HAP-1 (cell line): ENCODE data around the gene AGBL3.
"Not testable (repeated sequence)": the region's sequence is repeated elsewhere in the genome, so short reads cannot be mapped to it uniquely, and the experiment has no call there.

Experiments
- DNase-seq, 2 experiments: peaks; one replicate each; pipeline ENCODE4 v3.0.0-alpha.2; 2016 to 2020; ENCODE audit warnings: low spot score in 2 of 2
- H3K27me3 ChIP-seq: fragments of 250-450 bp; sonication (Bioruptor Pico); 2 replicates; pipeline ENCODE4 v1.5.1; 2020; ENCODE audit warnings: low read depth, mild to moderate bottlenecking, moderate library complexity
- H3K36me3 ChIP-seq: fragments of 250-450 bp; sonication (Bioruptor Pico); replicated peaks from 2 replicates; pipeline ENCODE4 v1.5.1; 2020; ENCODE audit warnings: mild to moderate bottlenecking
- H3K4me1 ChIP-seq: fragments of 250-450 bp; sonication (Bioruptor Pico); 2 replicates; pipeline ENCODE4 v1.5.1; 2020; ENCODE audit warnings: mild to moderate bottlenecking
- H3K4me3 ChIP-seq: fragments of 250-450 bp; sonication (Bioruptor Pico); 2 replicates; pipeline ENCODE4 v1.5.1; 2020; ENCODE audit warnings: mild to moderate bottlenecking, moderate library complexity
- H3K9me3 ChIP-seq: fragments of 250-450 bp; sonication (Bioruptor Pico); 2 replicates; pipeline ENCODE4 v1.5.1; 2020; ENCODE audit warnings: mild to moderate bottlenecking, moderate library complexity
- in situ Hi-C: fragments of 300-500 bp; cut with MboI; formaldehyde crosslinking; loops from 3 replicates; pipeline ENCODE4 v1.14.3; 2020; ENCODE audit warnings: low sequenced_read_pairs, inconsistent platforms, mixed read lengths

The AGBL3 gene

DNA sequence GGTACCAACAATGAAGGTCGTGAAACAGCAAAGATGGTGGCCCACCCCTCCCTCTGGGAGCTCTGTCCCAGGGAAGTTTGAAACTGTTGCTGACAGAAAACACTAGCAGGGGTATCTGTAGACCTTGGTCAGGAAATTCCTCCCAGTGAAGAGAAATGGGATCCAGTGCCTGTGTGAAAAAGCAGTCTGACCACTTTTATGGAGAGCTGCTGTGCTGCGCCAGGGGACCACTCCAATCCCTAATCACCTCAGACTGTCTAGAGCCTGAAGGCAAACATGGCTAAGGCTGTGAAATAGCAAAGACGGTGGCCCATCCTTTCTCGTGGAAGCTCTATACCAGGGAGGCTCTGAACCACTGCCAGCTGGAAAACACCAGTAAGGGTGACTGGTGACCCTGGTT, 123.3 kb downstream of the AGBL3 start:
- no peak for DNase-seq

DNA sequence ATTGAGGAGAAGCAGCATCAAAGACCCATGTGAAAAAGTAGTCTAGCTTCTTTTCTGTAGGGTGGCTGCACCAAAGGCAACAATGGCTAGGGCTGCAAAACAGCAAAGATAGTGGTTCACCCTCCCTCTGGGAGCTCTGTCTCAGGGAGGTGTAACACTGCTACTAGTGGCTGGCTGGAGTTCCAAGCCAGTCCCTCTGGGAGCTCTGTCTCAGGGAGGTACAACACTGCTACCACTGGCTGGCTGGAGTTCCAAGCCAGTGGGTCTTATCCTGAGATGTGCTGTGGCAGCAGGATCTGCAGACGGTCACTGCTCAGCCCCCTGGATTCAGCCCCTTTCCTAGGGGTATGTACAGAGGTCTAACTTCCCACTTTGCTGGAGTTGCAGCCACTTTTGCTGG, 123.7 kb downstream of the AGBL3 start:
- Histone ChIP-seq H3K4me1 (no peaks in the 10 kb centered on the region; the same call in 1 of the 2 replicates), H3K4me3 (no peak overlapping the region), H3K9me3 (no peaks in the 10 kb centered on the region), H3K27me3 (no peaks in the 10 kb centered on the region), H3K36me3 (no peaks in the 10 kb centered on the region)
- no peak for DNase-seq
- in situ Hi-C loops: no loop called here

More for the DNA sequence above, 123.3 kb downstream of the AGBL3 start:
- H3K9me3 ChIP-seq: no peaks in the 10 kb centered on the region
- in situ Hi-C loops: no loop called here
- H3K27me3 ChIP-seq: no peaks in the 10 kb centered on the region
- H3K4me1 ChIP-seq: no peaks in the 10 kb centered on the region; the same call in 1 of the 2 replicates
- H3K36me3 ChIP-seq: no peaks in the 10 kb centered on the region
- no peak overlapping the region for H3K4me3 ChIP-seq

GRCh38 chr7:135111379-135111778, 125.1 kb downstream of the AGBL3 start:
- in situ Hi-C loops: no loop called here
- no peak for DNase-seq
- Histone ChIP-seq H3K36me3 (no peaks in the 10 kb centered on the region), H3K27me3 (no peaks in the 10 kb centered on the region), H3K4me1 (peaks cover 10% of the 10 kb centered on the region), H3K4me3 (no peak overlapping the region), H3K9me3 (no peaks in the 10 kb centered on the region)

GRCh38 chr7:135114622-135115021, 128.3 kb downstream of the AGBL3 start:
- in situ Hi-C loops: no loop called here
- Histone ChIP-seq H3K36me3 (no peaks in the 10 kb centered on the region), H3K9me3 (peaks cover under 1% of the 10 kb centered on the region), H3K27me3 (no peaks in the 10 kb centered on the region), H3K4me3 (no peak overlapping the region), H3K4me1 (peaks cover 31% of the 10 kb centered on the region)
- no peak for DNase-seq

- Histone ChIP-seq H3K27me3 (no peaks in the 10 kb centered on the region), H3K36me3 (no peaks in the 10 kb centered on the region), H3K9me3 (peaks cover 11% of the 10 kb centered on the region), H3K4me3 (no peak overlapping the region), H3K4me1 (peaks cover 31% of the 10 kb centered on the region)
- DNase-seq: peak in 1 of 2 experiments; percentile 68
- in situ Hi-C loops: no loop called here
Measured at GRCh38 chr7:135117096-135117495, 130.8 kb downstream of the AGBL3 start.

GRCh38 chr7:135121868-135122267, 135.6 kb downstream of the AGBL3 start:
- in situ Hi-C loops: no loop called here
- peaks cover 16% of the 10 kb centered on the region for H3K4me1 ChIP-seq
- DNase-seq: no peak
- H3K4me3 ChIP-seq: no peak overlapping the region
- H3K36me3 ChIP-seq: no peaks in the 10 kb centered on the region
- peaks cover 11% of the 10 kb centered on the region for H3K9me3 ChIP-seq
- no peaks in the 10 kb centered on the region for H3K27me3 ChIP-seq

DNA sequence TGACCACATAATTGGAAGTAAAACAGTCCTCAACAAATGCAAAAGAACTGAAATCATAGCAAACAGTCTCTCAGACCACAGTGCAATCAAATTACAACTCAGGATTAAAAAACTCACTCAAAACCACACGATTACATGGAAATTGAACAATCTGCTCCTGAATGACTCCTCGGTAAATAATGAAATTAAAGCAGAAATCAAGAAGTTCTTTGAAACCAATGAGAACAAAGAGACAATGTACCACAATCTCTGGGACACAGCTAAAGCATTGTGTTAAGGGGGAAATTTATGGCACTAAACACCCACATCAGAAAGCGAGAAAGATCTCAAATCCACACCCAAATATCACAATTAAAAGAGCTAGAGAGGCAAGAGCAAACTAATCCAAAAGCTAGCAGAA, 138.3 kb downstream of the AGBL3 start:
- in situ Hi-C loops, DNase-seq, H3K4me3 ChIP-seq, H3K27me3 ChIP-seq, H3K4me1 ChIP-seq, H3K36me3 ChIP-seq: not testable (repeated sequence)
- peaks cover 10% of the 10 kb centered on the region for H3K9me3 ChIP-seq

GRCh38 chr7:135128931-135129330, 142.6 kb downstream of the AGBL3 start:
- Histone ChIP-seq H3K36me3 (no peaks in the 10 kb centered on the region), H3K4me3 (no peak overlapping the region), H3K27me3 (no peaks in the 10 kb centered on the region), H3K9me3 (peaks cover 4% of the 10 kb centered on the region; the same call in 1 of the 2 replicates), H3K4me1 (no peaks in the 10 kb centered on the region)
- no peak for DNase-seq
- in situ Hi-C loops: no loop called here

DNA sequence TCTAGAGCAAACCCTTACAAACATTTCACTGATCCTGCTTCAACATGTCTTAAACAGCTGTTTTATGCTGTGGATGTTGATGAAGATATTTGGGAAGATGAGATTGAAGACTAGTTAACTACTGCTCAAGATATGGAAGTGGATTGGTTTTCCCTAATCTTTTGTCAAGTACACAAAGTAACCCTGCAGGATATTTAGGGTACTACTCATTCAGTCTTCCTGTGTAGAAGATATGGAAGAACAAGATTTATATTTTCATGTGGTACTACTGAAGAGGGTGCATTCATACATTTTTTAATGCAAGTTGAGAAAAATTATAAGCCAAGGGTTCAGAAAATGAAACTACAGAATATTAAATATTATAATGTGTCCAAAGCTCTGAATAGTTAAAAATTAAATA, 143.3 kb downstream of the AGBL3 start:
- H3K4me1 ChIP-seq: no peaks in the 10 kb centered on the region
- no peaks in the 10 kb centered on the region for H3K27me3 ChIP-seq
- in situ Hi-C loops: no loop called here
- H3K9me3 ChIP-seq: peaks cover 4% of the 10 kb centered on the region; the same call in 1 of the 2 replicates
- no peak overlapping the region for H3K4me3 ChIP-seq
- H3K36me3 ChIP-seq: no peaks in the 10 kb centered on the region
- no peak for DNase-seq

DNA sequence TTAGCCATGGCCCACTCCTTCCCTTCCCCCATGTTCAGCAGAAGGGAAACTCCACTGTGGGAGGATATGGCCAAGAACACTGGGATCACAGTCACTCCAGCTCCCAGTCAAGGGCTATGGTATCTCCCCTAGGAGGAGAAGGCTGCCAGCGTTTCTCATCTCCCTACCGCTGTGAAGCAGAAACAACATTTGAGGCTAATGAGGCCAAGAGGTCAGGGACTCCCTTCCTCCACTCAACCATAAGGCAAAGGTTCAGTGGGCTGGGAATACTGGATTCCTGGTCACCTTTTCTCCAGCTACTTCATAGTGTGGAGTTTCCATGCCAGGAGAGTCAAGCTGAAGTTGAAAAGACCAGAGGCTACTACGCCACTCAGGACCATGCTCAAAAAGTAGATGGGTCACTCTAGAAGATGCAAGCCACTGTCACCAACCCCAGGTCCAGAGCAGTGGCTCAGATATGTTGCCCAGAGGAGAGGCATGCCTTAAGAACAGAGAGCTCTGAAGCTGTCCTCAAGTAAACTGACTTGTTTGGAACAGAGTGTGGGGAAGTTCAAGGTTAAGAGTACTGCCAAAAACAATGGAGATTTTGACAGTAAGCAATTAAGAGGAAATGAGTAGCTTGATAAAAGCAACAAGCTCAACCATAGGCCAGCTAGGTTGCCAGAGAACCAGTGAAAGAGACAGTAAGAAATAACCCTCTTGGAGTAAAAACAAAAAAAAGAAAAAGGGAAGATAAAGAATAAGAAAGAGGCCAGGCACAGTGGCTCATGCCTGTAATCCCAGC, 157.8 kb downstream of the AGBL3 start:
- in situ Hi-C loops: no loop called here
- Histone ChIP-seq H3K27me3 (no peaks in the 10 kb centered on the region), H3K9me3 (no peaks in the 10 kb centered on the region), H3K4me3 (no peak overlapping the region), H3K36me3 (no peaks in the 10 kb centered on the region), H3K4me1 (no peaks in the 10 kb centered on the region; the same call in 1 of the 2 replicates)
- no peak for DNase-seq

DNA sequence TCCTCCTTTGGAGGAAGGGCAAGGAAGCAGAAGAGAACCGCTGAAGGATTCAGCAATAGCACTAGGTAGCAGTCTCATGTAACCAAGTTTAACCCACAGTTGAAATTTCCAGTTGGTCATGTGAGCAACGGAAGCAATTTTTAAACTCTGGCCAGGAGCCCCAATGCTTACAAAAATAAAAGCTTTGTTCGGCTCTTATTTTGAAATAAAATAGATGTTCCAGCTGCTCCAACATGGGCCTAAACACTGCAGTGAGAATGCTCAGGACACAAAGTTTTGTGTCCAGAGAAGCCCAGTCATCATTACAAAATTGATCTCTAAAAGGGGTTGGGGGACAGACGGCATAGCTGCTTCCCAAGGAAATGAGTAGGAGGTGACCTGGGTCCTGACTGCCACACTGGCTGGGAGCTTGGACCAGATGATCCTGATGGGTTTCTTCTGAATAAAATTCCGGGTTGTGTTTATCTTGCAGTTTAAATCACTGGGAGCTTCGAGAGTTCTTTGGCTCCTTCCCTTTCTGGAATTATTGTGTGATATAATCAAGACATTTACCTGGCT, 161.1 kb downstream of the AGBL3 start:
- Histone ChIP-seq H3K27me3 (no peaks in the 10 kb centered on the region), H3K36me3 (no peaks in the 10 kb centered on the region), H3K4me1 (no peaks in the 10 kb centered on the region), H3K4me3 (no peak overlapping the region), H3K9me3 (no peaks in the 10 kb centered on the region)
- no peak for DNase-seq
- in situ Hi-C loops: no loop called here

DNA sequence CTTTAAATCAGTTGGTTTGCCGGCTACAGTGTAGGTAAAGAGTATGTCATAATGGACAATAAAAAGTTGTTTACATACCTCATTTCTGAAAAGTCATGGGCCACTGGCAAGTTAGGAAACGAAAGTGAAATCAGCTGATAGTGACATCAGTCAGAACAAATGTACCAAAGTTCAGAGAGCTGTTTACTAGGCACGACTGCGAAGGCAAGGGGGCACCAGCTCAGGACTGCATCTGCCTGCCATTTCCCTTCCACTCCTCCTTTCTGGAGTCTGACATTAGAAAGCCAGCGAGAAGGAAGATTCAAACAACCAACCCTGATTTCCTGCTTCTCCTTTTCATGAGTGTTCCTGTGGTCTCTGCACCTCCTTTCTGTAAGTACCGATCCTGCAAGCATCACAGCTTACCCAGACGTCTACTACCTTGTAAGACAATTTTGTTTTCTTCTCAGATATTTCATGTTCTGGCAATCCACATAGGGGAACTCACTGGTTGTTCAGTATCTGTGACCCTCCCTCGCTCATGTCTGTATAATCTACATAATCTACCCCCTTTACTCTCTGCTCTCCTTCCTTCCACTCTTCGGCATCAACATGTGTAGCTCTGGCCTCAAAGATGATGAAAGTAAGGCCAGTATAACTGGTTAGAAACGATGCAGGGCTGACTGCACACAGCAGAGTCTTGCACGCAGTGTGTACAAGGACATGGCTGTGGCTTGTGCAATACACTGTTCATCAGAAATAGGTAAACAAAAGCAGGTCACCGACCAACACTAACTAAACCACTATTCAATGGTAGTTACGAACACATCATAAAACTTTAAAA, 161.8 kb downstream of the AGBL3 start, which contains the start of gene TMEM140:
Gene TMEM140 (plus strand): TSS at position 174 of the 823 bp plus-strand sequence. CDS start 16,370 bp downstream, outside the sequence.
- no peak for DNase-seq
- no peak within 1 kb of the TSS for H3K4me3 ChIP-seq
- no peaks in the 10 kb centered on the region for H3K4me1 ChIP-seq

GRCh38 chr7:135150072-135150782, 163.9 kb downstream of the AGBL3 start:
- in situ Hi-C loops: loop anchor here (25.0 kb wide), 1 partner anchor 163 kb away; the partner anchor contains the start of gene AGBL3
- Histone ChIP-seq H3K27me3 (no peaks in the 10 kb centered on the region), H3K4me3 (no peak overlapping the region), H3K36me3 (no peaks in the 10 kb centered on the region), H3K4me1 (no peaks in the 10 kb centered on the region), H3K9me3 (no peaks in the 10 kb centered on the region; the same call in 1 of the 2 replicates)
- no peak for DNase-seq

More for the DNA sequence above, 161.8 kb downstream of the AGBL3 start, which contains the start of gene TMEM140:
- Histone ChIP-seq H3K27me3 (no peaks in the 10 kb centered on the region), H3K9me3 (no peaks in the 10 kb centered on the region), H3K36me3 (no peaks in the 10 kb centered on the region)
- in situ Hi-C loops: no loop called here
